Endometrial microvascular endothelial cells (primary cell): ENCODE results near the gene MAPKAPK3. TPM values are rescaled to one million over a fixed set of nuclear protein-coding genes. Genes with fewer than 3 reads are reported as not detected.

Source experiments
- in situ Hi-C: cut with HindIII; loops from 2 replicates; pipeline ENCODE4 v1.10.0; 2017; ENCODE audit warnings: low sequenced_read_pairs, low pct_unique_long_range_greater_than_20kb; ENCODE audit errors: inconsistent ontology term
- total RNA-seq: library from RNA; depleted of rRNA; stranded (reverse); fragments of >200 nt; gene quantifications from one replicate; pipeline ENCODE4 v1.2.3, GENCODE V29; 2015; ENCODE audit errors: inconsistent ontology term

MAPKAPK3 gene
- total RNA-seq, 1 donor from 2014 or later: 39.4 TPM

DNA sequence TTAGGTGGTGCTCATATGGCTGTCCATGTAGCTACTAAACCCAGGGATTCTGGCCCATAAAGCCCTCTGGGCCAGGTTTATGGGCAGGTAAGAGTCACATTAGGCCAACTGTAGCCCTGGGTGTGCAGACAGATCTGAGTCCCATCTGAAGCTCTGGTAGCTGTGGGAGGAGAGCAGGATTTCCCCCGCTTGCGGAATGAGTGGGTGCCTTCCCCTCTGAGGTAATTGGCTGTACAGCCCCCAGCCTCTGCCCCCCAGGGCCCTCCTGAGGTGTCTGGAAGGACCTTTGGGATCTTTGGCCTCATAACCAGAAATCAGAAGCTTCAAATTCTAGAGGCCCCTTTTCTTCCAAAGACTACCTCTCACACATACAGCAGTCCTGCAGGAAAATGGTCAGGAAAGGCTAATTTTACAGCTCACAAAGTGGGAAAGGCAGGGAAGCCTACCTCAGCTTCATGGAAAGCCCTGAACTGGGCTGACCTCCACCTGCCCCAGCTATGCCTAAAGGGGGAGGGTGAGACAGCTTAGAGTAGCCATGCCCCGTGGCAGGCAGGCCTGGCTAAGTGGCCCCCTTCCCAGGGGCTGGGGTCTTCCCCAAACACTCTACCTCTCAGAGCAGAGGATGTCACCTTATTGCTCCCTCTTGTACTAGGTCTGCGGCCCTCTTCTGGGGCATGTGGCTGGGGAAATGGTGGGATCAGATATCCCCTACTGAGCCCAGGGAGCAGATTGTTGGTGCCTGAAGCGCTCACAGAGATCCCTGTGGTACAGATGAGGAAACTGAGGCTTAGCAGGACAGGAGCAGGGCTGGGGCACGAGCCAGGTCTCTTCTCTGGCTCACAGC, 30.8 kb upstream of the MAPKAPK3 start:
- in situ Hi-C loops: no loop called here

DNA sequence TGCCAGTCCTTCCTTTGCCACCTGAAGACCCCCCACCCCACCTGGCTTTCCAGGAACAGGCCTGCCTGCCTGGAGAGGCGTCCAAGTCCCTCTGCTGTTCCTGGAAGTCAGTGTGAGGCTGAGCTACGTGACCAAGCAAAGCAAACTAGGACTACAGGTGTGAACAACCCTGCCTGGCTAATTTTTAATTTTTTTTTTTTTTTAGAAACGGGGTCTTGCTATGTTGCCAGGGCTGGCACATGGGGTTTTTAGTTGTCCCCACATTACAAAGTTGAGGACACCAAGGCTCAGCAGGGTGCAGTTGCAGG, 30.2 kb upstream of the MAPKAPK3 start:
- in situ Hi-C loops: no loop called here

DNA sequence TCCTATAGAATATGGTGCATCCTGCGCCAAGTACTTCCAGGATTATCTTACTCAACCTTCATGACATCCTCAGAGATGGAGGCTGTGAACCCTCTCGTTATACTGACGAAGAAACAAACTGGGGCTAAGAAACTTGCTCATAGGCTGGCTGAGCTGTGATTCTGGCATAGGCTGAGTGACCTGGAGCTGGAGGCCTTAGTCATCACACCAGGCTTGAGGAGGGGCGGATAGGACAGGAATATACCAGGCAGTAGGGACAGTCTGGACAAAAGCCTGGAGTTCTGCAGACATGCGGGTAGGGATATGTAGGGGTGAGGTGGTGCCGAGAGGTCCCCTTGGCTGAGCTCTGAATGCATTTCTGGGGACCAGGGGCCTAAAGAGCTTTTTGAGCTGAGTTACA, 29.6 kb upstream of the MAPKAPK3 start:
- in situ Hi-C loops: no loop called here

DNA sequence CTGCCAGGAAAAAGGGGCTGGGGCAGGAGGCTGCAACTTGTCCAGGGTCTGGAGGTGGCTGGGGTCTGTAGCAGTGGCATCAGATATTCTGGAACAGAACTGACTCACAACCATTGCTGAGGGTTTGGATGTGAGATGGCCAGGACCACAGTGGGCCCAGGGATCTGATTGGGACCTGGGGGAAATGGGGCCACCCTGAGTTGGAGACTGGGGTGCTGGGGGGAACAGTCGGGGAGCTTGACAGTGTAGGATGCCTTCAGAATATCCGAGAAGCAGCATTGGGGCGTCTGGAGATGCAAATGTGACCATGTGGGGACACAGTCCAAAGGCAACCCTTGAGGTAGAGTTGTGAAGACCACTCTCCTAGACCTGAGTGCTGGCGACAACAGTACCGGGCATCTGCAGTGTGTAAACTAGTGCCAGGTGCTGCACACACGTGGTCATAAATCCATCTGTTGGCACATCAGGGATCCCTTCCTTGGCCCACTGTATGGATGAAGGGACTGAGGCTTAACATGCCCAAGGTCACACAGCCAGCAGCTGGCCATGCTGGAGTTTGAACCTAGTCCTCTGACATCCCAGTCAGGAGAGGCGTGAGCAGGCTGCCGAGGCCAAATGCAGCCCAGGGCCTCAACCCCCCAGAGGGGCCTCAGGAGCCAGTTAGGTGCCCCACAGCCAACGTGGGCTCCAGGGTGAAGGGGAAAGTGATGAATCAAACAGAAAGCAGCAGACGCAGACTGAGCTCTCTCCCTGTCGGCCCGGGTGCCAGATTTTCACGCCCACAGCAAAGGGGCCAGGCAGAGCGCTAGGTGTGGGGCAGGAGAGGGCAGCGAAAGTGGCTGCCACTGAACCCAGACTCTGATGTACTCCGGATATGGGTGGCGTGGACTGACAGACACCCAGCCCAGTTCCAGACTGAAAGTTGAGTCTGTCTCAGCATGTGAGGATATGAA, 28.9 kb upstream of the MAPKAPK3 start:
- in situ Hi-C loops: no loop called here

DNA sequence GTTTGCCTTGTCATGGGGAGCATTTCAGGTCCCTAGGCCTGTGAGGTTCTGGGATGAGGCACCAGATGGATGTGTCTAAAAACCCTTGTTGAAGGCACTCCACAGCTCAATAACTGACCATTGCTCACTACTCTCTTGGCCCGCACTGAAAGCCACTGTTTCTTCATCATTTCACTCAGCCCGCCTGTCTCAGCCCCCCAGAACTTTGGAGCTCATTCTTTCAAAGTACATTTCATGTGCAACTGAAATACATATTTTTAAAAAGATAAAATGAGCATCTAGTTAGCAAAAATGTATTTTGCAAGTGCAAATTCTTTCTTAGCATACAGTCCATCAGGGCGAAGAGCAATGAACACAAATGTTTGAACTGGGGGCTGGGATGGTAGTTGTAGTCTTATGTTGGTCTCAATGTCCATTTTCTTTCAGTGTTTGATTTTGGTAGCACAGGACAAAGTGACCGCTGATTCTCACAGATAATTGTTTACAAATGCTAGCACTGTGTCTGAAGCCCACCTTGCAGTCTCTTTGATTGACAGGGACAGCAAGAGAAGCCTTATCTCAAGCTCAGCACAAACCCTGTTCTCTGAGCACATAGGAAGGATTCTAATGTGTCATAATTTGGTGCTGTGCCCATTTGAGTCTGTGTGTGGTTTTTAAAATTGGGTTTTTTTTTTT, 28.1 kb upstream of the MAPKAPK3 start:
- in situ Hi-C loops: no loop called here

DNA sequence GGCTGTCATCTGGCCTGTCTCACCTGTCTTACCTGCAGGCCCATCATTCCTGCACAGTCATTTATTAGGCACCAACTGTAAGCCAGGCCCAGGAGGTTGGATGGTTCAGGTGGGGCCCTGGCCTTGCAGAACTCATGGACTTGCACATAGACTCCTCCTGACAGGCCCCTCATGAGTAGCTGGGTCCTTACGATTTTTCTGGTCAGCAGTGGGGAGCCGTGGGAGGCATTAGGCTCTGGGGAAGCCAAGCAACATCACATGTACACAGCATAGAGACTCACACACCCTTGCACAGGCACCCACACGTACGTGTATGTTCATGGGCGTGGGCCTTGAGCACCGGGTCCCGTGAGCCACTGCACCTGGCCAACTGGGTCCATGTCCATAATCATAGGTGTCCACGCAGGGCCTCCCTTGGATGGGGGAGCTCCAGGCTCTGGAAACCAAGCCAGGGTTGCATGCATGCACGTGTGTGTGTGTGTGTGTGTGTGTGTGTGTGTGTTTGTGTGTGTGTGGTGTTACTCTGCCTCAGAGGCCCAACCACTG, 25.7 kb upstream of the MAPKAPK3 start:
- in situ Hi-C loops: no loop called here

DNA sequence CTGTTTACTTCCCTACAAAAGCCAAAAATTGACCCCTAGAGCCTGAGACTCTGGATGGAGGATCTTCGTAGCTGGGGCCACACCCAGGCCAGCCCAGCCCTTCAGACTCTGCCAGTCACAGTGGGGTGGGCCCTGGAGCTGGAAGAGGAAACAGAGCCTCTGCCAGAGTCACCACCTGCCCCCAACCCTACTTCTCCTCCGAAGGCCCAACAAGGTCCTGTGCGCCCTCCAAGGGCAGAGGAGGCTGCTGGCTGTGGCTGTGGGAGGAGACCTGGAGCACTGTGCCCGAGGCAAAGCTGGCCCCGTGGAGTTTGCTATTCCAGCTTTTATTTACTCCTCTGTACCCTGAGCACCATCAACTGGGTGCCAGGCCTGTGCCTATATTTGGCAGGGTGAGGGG, 24.4 kb upstream of the MAPKAPK3 start:
- in situ Hi-C loops: no loop called here

DNA sequence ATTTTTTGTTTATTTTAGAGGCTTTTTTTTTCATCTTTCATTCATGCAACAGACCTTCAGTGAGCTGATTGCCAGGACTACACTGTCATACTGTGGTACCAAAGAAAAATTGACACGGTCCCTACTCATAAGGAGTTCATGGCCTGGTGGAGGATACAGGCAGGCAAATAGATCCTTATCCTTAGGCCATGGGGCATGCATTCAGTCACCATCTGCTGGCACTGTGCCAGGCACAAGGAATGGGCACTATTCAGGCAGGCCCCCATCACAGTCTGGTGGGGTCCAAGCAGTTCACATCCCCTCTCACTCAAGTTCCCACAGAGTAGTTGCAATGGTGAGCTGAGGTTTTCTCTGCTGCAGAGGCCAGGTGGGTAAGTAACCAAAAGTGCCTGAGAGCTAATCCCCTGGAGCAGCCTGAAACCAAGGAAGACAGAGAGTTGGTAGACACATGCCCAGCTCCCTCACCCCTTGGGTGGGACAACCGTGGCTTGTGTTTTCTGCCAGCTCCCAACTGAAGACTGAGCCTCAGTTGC, 22.6 kb upstream of the MAPKAPK3 start:
- in situ Hi-C loops: no loop called here

DNA sequence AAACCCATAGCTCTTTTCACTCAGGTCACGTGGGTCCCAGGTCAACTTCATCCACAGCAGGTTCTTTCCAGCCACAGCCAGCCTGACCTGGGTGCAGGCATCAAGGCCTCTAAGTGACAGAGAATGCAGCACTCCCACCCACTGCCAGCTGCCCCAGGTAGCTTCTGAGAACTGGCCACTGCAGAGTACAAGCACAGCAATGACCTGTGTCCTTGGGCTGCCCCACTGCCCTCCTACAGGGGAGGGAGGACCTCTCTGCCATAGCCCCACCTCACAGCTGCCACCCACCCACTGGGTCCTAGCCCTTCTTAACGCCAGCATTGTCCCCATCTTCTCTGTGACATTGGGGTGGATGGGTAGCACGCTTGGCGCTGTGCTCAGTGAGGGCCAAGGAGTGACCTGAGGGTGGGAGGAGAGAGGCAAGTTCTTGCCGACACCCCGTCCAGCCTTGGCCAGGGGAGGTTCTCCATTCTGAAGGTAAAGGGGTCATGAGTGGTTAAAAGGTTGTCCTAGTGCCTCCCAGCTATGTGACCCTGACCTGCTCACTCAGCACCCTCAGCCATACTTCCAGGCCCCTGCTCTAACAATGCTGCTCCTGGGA, 17.7 kb upstream of the MAPKAPK3 start:
- in situ Hi-C loops: no loop called here

DNA sequence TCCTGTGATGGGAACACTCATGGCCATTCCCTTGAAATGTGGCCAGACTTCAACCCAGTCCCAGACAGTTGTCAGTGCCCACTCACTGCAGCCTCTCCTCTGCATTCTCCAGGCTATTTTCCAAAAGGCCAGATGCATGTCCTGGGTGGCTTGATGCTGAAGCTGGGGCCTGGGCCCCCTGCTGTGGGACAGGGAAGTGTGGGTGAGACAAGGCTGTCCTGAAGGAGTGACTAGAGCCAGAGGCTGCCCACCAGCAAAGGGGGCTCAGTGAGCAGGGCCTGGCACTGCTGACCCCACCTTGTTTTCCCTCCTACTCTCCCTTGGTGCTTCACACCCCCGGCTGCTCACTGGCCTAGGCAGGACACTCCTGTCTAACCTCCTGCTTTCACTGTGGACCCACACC, 17.2 kb upstream of the MAPKAPK3 start:
- in situ Hi-C loops: loop anchor here (10.0 to 25.0 kb wide), 2 partner anchors 65 to 788 kb away; partner anchors contain the start of genes MANF and RBM15B

DNA sequence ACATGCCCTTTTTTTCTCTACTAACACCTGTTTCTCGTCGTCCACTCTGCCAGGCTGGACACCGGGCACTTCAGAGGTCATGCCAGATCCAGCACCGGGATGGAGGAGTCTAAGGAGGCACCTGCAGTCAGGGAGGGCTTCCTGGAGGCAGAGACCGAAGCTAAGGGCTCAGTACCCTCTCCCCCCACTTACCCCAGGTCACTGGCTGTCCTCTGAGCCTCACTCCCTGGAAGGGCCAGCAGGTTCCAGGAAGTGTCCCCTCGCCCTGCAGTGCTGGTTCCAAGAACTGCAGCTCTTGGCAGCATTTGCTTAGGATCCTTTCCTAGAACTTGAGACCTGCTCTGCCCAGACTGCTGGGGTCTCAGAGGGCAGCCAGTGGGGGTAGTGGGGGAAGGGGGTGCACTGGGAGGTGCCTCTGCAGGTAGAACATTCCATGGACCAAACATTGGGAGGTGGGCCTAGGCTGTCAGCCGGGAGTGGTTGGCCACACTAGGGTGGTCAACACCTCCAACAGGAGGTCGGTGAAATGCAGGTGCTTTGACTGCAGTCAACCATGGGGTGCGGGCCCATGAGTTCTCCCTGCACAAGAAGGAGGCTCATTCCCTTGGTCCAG, 16.7 kb upstream of the MAPKAPK3 start:
- in situ Hi-C loops: loop anchor here (10.0 to 25.0 kb wide), 2 partner anchors 65 to 787 kb away; partner anchors contain the start of genes MANF and RBM15B

DNA sequence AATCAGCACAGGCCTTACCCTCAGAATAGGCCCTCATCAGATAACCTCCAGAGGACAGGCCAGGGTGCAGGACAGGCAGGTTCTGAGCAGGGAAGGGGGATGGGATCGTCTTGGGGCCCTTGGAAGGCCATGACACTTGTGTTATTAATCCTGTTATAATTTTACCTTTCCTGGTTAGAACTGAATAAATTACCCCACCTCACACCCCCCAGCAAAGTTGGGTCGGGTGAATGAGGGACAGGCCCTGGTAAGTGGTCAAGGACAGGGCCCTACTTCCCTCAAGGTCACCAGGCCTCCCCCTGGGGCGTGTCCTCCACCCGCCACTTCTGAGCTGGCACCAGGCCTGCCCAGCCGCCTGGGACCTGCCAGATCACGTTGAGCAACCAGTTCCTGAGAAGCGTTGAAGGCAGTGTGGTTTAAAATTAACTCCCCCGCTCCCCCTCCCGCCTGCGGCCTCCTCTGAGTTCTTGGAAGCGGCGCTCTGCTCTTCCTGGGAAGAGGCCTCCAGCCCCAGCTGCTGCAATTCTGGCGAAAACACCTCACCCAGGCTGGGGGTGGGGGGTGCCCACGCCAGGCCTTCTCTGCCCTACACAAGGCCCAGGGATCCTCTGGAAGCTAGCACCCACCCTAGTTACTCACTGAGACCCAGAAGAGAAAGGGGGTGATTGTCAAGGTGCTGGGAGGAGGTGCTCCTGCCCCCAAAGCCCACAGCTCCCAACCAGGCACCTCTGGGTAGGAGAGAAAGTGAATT, 15.9 kb upstream of the MAPKAPK3 start:
- in situ Hi-C loops: loop anchor here (10.0 to 25.0 kb wide), 2 partner anchors 66 to 786 kb away; partner anchors contain the start of genes MANF and RBM15B

DNA sequence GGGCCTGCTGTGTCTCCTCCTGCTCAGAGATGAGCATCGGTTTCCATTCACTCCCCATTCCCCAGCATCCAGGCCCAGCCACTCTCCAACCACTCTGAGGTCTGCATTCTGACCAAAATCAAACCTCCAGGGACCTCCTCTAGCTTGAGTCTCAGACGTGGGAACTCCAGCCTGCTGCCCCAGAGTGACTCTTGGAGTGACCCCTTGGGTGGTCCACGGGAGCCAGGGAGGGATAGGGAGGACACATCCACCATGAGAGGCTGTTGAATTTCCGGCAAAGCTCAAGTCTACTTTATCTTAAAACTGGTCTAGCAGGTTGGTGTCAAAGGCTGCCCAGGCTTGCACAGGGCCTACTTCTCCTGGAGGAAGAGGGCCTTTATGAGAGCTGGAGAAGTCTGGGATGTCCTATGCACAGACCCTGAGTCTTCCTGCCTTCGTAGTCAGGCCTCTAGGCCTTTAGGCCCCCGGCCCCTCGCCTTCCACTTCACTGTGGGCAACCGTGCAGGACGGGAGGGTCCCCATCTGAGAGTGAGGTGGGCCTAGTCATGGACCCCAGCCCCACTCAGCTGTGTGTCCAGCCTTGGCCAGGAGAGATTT, 14.3 kb upstream of the MAPKAPK3 start:
- in situ Hi-C loops: loop anchor here (10.0 to 25.0 kb wide), 2 partner anchors 68 to 785 kb away; partner anchors contain the start of genes MANF and RBM15B

DNA sequence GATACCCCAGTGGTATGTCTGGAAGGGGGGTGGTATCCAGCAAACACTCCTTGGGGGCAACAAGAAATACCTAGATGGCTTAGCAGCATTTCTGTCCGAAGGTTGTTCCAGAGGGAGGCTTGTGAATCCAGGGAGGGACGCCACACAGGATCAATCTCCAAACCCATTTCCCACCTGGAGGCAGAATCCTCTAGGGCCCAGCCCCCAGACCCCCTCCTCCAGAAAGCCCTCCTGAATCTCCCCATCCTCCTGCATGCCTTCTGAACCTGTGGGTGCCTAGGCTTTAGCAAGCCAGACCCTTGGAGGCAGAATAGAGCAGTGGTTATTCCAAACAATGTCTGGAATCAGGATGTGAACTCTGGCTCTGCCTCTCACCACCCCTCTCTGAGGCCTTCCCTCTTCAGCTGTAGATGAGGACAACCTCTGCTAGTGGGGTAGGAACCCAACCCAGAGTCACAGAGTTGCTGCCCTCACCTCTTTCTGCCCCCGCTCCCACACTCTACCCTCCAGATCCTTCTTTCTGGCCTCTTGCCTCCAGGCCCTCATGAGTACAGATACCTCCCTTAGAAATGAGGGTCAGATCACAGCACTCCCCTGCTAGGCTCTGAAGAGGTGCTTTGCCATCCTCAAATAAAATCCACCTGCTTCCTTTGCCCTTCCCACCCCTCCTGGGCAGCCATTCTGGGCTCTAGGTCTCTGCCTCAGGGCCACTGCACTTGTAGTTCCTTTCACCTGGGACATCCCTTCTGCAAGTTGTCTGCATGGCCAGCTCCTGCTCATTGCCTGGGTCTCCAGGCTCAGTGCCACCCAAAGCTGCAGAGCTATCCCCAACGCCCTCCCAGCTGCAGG, 13.5 kb upstream of the MAPKAPK3 start:
- in situ Hi-C loops: loop anchor here (10.0 to 25.0 kb wide), 2 partner anchors 69 to 784 kb away; partner anchors contain the start of genes MANF and RBM15B

DNA sequence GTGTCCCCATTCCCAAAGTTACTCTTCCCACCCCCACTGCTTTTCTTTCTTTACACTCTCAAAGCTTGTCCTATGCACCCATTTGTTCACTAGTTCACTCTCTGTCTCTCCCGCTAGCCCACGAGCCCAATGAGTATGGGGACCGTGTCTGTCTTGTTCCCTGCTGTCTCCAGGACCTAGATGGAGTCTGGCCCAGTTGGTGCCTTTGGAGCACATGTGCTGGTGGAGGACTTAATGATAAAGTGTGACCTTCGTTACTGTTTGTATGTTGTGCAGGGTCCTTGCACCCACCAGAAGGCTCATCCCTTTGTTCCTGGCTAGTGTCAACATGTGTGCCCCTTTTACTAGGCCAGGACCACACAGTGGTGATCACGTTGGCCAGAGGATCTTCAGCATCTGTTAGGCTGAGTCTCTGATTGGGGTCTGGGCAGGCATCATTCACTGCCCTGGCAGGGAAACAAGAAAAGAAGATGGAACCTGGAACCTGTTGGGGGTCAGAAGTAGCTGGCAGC, 12.8 kb upstream of the MAPKAPK3 start:
- in situ Hi-C loops: loop anchor here (10.0 to 25.0 kb wide), 2 partner anchors 69 to 783 kb away; partner anchors contain the start of genes MANF and RBM15B
